Calu3 (cell line): ENCODE data around the gene CD164L2. TPM values are rescaled to one million over a fixed set of nuclear protein-coding genes. Genes with fewer than 3 reads are reported as not detected.

Experiments
- BruUV-seq: library from RNA; stranded (reverse); fragments of 400-500 nt; replicated peaks from 2 replicates; lab custom pipeline; 2021; lab: Mats Ljungman, UMichigan
- CTCF ChIA-PET: fragments of 300-600 bp; sonication (Branson Sonifier 250); formaldehyde crosslinking; loops from one replicate; lab custom pipeline; 2022; ENCODE audit warnings: antibody characterized with exemption; lab: Charles Lee
- DNase-seq: peaks from one replicate; pipeline ENCODE4 v3.0.0; 2022
- H3K27ac Mint-ChIP-seq: one replicate; pipeline ENCODE4 v1.8.0; 2022; ENCODE audit warnings: mixed read lengths; ENCODE audit not compliant: unreplicated experiment
- H3K27me3 Mint-ChIP-seq: one replicate; pipeline ENCODE4 v1.8.0; 2022; ENCODE audit warnings: mixed read lengths; ENCODE audit not compliant: unreplicated experiment
- H3K36me3 Mint-ChIP-seq: one replicate; pipeline ENCODE4 v1.8.0; 2022; ENCODE audit warnings: mild to moderate bottlenecking, moderate library complexity, mixed read lengths; ENCODE audit not compliant: insufficient read depth, unreplicated experiment
- H3K4me1 Mint-ChIP-seq: one replicate; pipeline ENCODE4 v1.8.0; 2022; ENCODE audit warnings: mild to moderate bottlenecking, low read depth, mixed read lengths; ENCODE audit not compliant: unreplicated experiment
- H3K4me3 Mint-ChIP-seq: one replicate; pipeline ENCODE4 v1.8.0; 2022; ENCODE audit warnings: mild to moderate bottlenecking, low read depth, moderate library complexity, mixed read lengths; ENCODE audit not compliant: unreplicated experiment
- H3K9me3 Mint-ChIP-seq: one replicate; pipeline ENCODE4 v1.8.0; 2022; ENCODE audit warnings: low read depth, mixed read lengths; ENCODE audit not compliant: unreplicated experiment
- CTCF ChIP-seq: fragments of 200-600 bp; IDR thresholded peaks from one replicate; pipeline ENCODE4 v1.8.0; 2022; ENCODE audit warnings: antibody characterized with exemption; ENCODE audit not compliant: unreplicated experiment
- intact Hi-C: fragments of 100-400 bp; cut with micrococcal nuclease; formaldehyde crosslinking; loops from one replicate; pipeline ENCODE4 v1.10.0; 2022; ENCODE audit not compliant: unreplicated experiment
- total RNA-seq: library from RNA; stranded (reverse); gene quantifications from 2 replicates; pipeline ENCODE4 v1.2.3, GENCODE V29; 2022

CD164L2 gene
- total RNA-seq, 1 experiment from 2014 or later: not detected

DNA sequence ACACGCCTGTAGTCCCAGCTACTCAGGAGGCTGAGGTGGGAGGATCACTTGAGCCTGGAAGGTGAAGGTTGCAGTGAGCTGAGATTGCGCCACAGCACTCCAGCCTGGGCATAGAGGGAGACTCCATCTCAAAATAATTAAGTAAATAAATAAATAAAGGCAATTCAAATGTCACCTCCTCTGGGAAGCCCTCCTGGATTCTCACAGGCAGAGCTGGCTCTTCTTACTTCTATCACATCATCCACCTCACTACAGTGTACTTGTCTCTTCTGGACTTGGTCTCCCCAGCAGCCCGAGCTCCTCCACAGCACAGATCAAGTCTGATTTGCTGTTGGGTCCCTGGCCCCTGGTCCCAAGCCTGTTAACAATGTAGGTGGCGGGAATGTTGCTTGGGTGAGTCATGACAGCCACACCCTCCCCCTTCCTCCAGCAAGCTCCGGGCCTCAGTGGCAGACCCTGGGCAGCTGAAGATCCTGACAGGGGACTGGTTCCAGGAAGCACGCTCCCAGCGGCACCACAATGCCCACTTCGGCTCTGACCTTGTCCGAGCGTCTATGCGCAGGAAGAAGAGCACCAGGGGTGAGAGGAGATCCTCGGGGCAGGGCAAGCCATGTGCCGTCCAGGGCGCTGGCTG lies 36.0 kb downstream of the CD164L2 start:
- no TSS peak for BruUV-seq

DNA sequence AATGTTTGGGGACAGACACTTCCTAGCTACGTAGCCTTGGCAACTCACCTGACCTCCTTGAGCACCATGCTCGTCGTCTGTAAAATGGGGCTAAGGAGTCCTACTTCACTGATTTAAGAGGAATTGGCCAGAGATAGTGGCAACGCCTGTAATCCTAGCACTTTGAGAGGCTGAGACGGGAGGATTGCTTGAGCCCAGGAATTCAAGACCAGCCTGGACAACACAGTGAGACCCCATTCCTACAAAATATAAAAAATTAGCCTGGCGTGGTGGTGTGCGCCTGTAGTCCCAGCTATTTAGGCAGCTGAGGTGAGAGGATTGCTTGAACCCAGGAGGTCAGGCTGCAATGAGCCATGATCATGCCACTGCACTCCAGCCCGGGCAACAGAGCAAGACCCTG lies 36.8 kb downstream of the CD164L2 start:
- BruUV-seq: no TSS peak
- no peak for TF ChIP-seq CTCF
- intact Hi-C loops: no loop called here
- no peaks in the 10 kb centered on the region for H3K27me3 Mint-ChIP-seq
- H3K4me3 Mint-ChIP-seq: no peak overlapping the region
- H3K9me3 Mint-ChIP-seq: no peaks in the 10 kb centered on the region
- peaks cover 46% of the 10 kb centered on the region for H3K36me3 Mint-ChIP-seq
- H3K4me1 Mint-ChIP-seq: peaks cover 34% of the 10 kb centered on the region
- CTCF ChIA-PET: no interaction called here
- DNase-seq: no peak
- no peak overlapping the region for H3K27ac Mint-ChIP-seq

More for the DNA sequence above, 36.0 kb downstream of the CD164L2 start:
- no peak for TF ChIP-seq CTCF
- Mint-ChIP-seq H3K9me3 (no peaks in the 10 kb centered on the region), H3K4me3 (no peak overlapping the region), H3K27me3 (no peaks in the 10 kb centered on the region), H3K4me1 (peaks cover 32% of the 10 kb centered on the region), H3K27ac (no peak overlapping the region), H3K36me3 (peaks cover 43% of the 10 kb centered on the region)
- CTCF ChIA-PET: no interaction called here
- DNase-seq: peak; percentile 20
- intact Hi-C loops: no loop called here

GRCh38 chr1:27345272-27345671 lies 37.9 kb downstream of the CD164L2 start:
- H3K36me3 Mint-ChIP-seq: peaks cover 48% of the 10 kb centered on the region
- H3K4me3 Mint-ChIP-seq: no peak overlapping the region
- H3K4me1 Mint-ChIP-seq: peaks cover 34% of the 10 kb centered on the region
- no peak overlapping the region for H3K27ac Mint-ChIP-seq
- no peak for TF ChIP-seq CTCF
- intact Hi-C loops: no loop called here
- no peaks in the 10 kb centered on the region for H3K27me3 Mint-ChIP-seq
- no peaks in the 10 kb centered on the region for H3K9me3 Mint-ChIP-seq
- BruUV-seq: no TSS peak
- no peak for DNase-seq
- CTCF ChIA-PET: interaction anchor here (1.0 kb wide), 1 partner anchor 20 kb away, joined by 7 read pairs; no protein-coding TSS in a partner anchor

DNA sequence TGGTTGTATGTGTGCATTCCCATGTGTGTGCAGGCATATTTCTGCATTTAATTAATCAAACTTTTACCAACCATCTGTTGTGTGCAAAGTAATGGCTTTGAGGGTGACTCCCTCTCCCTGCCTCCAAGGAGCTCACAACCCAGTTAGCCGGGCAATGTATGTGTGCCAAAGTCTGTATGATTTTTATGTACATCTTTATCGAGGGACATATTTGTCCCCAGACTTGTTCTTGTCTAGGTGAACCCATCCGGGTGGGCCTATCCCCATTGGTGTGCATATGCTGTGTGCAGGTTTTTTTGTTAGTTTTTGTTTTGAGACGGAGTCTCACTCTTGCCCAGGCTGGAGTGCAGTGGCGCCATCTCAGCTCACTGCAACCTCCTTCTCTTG lies 39.5 kb downstream of the CD164L2 start:
- no peak for DNase-seq
- Mint-ChIP-seq H3K27me3 (no peaks in the 10 kb centered on the region), H3K4me3 (peak overlapping the region; percentile 73), H3K9me3 (no peaks in the 10 kb centered on the region), H3K36me3 (peaks cover 42% of the 10 kb centered on the region), H3K27ac (no peak overlapping the region), H3K4me1 (peaks cover 41% of the 10 kb centered on the region)
- no TSS peak for BruUV-seq
- TF ChIP-seq CTCF: no peak
- intact Hi-C loops: no loop called here
- CTCF ChIA-PET: interaction anchor here (2.1 kb wide), 1 partner anchor 11 kb away, joined by 5 read pairs; no protein-coding TSS in a partner anchor
